ENCODE data around the gene LDLRAD2.

The LDLRAD2 gene

DNA sequence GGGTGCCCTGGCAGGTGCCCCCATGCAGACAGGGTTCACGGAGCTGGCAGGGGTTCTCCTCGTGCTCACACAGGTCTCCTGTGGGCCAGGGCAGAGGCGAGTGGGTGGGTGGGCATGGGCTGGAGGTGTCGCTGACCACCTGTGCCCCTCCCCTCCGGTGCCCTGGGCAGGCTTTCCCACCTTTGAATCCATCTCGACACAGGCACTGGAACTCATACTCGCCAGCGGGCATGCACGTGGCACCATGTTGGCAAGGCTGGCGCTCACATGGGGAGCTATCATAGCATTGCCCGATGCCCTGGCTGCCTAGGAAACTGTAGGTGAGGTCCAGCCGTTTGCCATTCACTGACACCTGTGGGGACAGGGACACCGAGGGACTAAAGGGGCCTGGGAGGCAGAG is 16.0 kb downstream of the LDLRAD2 start:
- DNase-seq (no peak), ATAC-seq (no peak)
- Mint-ChIP-seq H3K4me3 (no peak overlapping the region), H3K27ac (peak overlapping the region in 1 of 2 donors; percentile 65), H3K27me3 (no peaks in the 10 kb centered on the region), H3K9me3 (peaks cover 0 to 4% of the 10 kb centered on the region in 2 donors), H3K4me1 (no peaks in the 10 kb centered on the region)

DNA sequence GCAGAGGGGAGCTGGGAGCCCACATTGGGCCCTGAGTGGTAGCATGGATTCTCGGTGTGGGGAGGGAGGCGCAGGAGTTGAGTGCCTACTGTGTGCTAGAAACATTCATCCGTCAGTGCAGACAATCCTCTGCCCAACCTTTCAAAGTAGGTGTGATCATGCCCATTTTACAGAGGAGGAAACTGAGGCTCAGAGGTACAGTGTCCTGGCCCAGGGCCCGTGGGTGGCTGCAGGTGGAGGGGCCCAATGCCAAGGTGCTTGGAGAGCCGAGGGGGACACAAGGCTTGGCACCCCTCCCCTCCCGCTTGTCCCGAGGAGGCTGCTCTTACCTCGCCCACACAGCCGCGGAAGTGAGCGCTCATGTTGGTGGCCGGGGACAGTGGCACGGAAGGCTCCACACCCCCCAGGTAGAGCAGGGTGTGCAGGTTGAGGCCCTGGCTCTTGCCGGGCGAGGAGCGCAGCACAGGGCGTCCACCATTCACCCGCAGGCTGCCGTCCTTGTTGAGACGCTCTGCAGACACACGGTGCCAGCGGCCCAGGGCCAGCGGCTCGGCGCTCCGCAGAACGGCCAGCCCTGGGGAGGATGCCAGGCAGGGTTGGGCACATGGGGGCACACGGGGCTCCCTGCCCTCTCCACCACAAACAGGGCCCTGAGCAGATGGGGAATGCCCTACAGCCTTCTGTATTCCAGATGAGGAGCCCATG is 16.6 kb downstream of the LDLRAD2 start:
- H3K27me3 Mint-ChIP-seq: no peaks in the 10 kb centered on the region
- no peaks in the 10 kb centered on the region for H3K4me1 Mint-ChIP-seq
- peaks cover 4% of the 10 kb centered on the region in 2 donors for H3K9me3 Mint-ChIP-seq
- ATAC-seq (no peak), DNase-seq (no peak)
- no peak overlapping the region for H3K4me3 Mint-ChIP-seq
- H3K27ac Mint-ChIP-seq: peak overlapping the region in 1 of 2 donors; percentile 65

DNA sequence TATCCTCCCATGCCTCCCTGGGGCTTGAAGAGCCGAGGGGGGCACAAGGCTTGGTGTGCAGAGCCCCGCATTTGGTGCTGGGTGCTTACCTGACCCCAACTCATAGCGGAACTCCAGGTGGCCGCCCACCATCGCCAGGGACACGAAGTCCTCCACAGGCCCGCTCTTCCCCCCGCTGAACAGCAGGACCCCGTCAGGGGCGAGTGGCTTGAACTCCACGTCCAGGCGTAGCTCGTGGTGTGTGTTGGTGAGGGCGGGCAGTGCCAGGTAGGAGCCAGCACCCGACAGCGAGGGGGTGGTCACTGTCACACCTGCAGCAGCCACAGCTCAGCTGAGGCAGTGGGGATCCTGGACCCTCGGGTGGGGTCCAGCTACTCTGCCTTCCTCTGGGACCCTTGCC is 17.2 kb downstream of the LDLRAD2 start:
- H3K4me3 Mint-ChIP-seq: no peak overlapping the region
- no peaks in the 10 kb centered on the region for H3K4me1 Mint-ChIP-seq
- peaks cover 10% of the 10 kb centered on the region in 2 donors for H3K9me3 Mint-ChIP-seq
- no peak overlapping the region for H3K27ac Mint-ChIP-seq
- DNase-seq (no peak), ATAC-seq (no peak)
- no peaks in the 10 kb centered on the region for H3K27me3 Mint-ChIP-seq

DNA sequence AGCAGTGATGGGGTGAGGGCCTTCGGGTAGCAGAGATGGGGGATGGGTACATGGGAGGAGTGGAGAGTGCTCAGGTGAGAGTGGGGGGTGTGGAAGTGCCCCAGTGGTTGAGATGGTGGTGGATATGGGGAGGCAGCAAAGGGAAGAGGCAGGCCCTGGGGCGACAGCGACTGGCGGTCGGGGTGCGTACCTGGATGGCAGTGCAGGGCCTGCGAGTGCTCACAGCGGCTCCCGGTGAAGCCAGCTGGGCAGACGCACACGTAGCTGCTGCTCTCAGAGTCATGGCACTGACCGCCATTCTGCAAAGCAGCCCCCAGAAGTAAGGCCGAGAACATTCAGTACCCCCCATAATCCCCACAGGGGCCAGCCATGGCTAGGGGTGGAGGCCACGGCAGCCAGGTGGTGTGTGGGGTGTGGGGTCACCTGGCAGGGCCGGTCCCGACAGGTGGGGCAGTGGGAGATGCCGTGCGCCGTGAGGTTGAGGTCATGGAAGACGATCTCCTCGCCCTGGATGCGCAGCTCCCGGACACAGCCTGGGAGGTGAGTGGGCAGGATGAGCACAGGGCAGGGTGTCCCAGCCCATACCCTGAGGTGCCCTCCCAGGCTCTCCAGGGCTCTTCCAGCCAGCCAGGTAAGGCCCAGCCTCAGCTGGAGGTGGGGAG is 18.9 kb downstream of the LDLRAD2 start:
- no peaks in the 10 kb centered on the region for H3K27me3 Mint-ChIP-seq
- H3K4me3 Mint-ChIP-seq: no peak overlapping the region
- no peaks in the 10 kb centered on the region for H3K4me1 Mint-ChIP-seq
- H3K27ac Mint-ChIP-seq: peak overlapping the region in 1 of 2 donors; percentile 19
- H3K9me3 Mint-ChIP-seq: peaks cover 13 to 21% of the 10 kb centered on the region in 2 donors
- ATAC-seq (peak; percentile 17), DNase-seq (no peak)

DNA sequence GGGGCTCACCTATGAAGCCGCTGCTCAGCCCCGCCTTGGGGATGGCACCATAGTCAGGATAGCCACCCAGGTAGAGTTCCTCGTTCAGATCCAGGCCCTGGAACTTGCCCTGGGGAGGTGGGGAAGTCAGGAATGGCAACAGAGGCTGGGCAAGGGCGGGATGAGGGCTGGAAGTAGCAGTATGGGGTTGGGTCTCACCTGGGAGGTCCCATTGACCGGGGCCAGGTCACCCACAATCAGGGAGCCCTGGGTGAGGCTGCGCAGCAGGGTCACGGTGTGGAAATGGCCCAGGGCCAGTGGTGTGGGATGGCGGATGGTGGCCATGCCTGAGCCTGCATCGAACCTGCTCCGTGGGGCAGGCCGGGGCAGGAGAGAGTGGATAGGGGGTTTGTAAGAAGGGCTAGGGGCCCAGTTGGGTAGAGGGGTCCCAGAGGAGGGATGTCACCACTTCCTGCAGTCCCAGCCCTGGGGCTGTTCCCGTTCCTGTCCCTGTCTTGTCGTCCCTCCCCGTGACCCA is 19.4 kb downstream of the LDLRAD2 start:
- Mint-ChIP-seq H3K27me3 (no peaks in the 10 kb centered on the region), H3K9me3 (peaks cover 13 to 21% of the 10 kb centered on the region in 2 donors), H3K27ac (peak overlapping the region; percentile 19 to 82), H3K4me3 (no peak overlapping the region), H3K4me1 (no peaks in the 10 kb centered on the region)
- DNase-seq (no peak), ATAC-seq (no peak)

DNA sequence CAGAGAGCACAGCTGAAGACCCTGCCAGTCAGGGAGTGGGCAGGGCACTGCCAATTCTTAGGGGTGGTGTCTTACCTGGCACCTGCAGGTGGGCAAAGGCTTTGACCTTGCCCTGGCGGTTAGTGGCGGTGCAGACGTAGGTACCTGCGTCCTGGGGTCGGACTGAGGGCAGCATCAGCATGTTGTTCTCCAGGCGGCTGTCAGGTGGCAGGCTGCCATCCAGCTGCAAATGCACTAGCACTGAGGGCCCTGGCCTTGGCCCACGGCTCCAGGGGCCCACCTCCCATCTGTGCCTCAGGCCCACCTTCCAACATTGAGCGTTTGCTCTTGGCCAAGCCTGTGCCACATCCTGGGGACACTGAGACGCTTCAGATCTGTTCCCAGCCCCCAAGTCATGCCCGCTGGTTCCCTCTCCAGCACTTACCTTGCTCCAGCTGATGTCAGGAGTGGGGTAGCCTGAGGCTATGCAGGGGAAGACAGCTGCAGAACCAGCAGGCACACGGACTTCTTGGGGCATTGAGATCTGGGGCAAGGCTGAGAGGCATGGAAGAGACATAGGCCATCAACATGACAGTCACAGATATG is 21.4 kb downstream of the LDLRAD2 start:
- Mint-ChIP-seq H3K4me3 (no peak overlapping the region), H3K27ac (no peak overlapping the region), H3K4me1 (no peaks in the 10 kb centered on the region), H3K9me3 (peaks cover 13 to 21% of the 10 kb centered on the region in 2 donors), H3K27me3 (no peaks in the 10 kb centered on the region)
- DNase-seq (no peak), ATAC-seq (no peak)

DNA sequence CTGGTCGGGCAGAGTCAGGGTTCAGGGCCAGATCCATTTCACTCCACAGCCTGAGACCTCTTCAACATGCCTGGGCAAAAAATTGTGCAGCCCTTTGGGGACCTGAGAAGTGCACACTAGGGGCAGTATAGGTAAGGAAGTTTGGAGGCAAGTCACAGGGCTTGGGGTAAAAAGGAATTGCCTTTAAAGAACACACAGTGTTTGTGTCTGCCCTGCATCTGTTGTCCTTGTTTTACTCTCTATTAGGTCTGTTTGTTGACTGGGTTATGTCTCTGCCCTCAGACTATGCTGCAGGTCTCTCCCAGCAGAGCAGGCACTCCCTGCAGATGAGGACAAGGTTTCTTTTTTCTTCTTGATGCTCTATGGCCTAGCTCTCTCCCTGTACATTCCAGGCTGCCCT is 22.0 kb downstream of the LDLRAD2 start:
- no peak for DNase-seq
- H3K27ac Mint-ChIP-seq: no peak overlapping the region
- no peaks in the 10 kb centered on the region for H3K27me3 Mint-ChIP-seq
- H3K4me3 Mint-ChIP-seq: no peak overlapping the region
- H3K9me3 Mint-ChIP-seq: peaks cover 13 to 21% of the 10 kb centered on the region in 2 donors
- no peak for ATAC-seq
- H3K4me1 Mint-ChIP-seq: no peaks in the 10 kb centered on the region

DNA sequence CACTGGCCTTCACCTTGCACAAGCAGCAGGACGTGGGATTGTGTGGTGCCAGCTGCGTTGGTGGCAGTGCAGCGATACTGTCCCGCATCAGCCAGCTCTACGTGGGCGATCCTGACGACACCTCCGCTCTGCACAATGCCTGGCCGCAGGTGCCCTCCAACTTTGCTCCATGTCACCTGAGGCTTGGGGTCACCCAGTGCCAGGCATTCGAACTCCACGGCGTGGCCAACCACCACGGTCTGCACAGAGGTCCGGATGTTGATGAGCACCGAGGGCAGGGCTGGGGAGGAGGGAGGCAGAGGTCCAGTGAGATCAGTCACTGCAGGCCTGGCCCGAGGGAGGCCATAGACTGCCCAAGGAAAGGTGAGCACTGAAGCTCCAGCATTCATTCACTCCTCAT is 22.6 kb downstream of the LDLRAD2 start:
- peaks cover 13 to 21% of the 10 kb centered on the region in 2 donors for H3K9me3 Mint-ChIP-seq
- no peaks in the 10 kb centered on the region for H3K4me1 Mint-ChIP-seq
- no peak overlapping the region for H3K27ac Mint-ChIP-seq
- no peaks in the 10 kb centered on the region for H3K27me3 Mint-ChIP-seq
- DNase-seq (no peak), ATAC-seq (no peak)
- H3K4me3 Mint-ChIP-seq: no peak overlapping the region

DNA sequence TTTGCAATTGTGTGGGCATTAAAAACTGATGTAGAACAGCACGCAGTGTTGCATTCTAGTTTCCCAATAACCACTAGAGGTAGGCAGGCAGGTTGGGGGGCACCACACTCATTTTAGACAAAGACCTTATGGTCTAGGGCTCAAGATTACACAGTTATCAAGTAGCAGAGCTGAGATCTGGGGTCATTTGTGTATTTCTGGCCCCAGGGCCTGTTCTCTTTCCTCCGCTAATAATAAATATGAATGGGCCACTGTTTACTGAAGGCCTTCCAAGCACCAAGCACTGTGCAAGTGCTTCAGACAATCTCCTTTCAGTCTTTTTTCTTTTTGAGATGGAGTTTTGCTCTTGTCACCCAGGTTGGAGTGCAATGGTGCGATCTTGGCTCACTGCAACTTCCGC is 23.9 kb downstream of the LDLRAD2 start:
- DNase-seq (no peak), ATAC-seq (no peak)
- no peak overlapping the region for H3K4me3 Mint-ChIP-seq
- no peaks in the 10 kb centered on the region for H3K27me3 Mint-ChIP-seq
- H3K27ac Mint-ChIP-seq: no peak overlapping the region
- no peaks in the 10 kb centered on the region for H3K4me1 Mint-ChIP-seq
- peaks cover 13 to 21% of the 10 kb centered on the region in 2 donors for H3K9me3 Mint-ChIP-seq

DNA sequence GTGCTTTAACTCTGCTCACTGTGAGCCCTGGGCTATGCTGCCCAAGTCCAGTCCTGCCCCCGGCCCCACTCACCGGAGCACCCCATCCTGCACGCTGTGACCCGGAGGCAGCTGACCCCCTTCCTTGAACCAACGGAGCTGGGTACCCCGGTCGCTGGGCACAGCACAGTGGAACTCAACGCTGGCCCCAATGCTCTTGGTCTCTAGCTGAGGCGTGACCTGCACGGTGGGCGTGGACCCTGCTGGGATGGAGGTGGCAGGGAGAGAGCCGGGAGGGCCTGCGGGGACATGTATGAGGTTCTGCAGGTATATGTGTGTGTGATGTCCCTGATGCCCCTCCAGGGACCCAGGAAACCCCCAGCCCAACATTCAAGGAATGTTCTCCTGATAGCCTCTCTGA is 24.7 kb downstream of the LDLRAD2 start:
- Mint-ChIP-seq H3K27me3 (no peaks in the 10 kb centered on the region), H3K27ac (peak overlapping the region in 1 of 2 donors; percentile 36), H3K4me3 (no peak overlapping the region), H3K4me1 (no peaks in the 10 kb centered on the region), H3K9me3 (peaks cover 13 to 21% of the 10 kb centered on the region in 2 donors)
- DNase-seq (no peak), ATAC-seq (no peak)

DNA sequence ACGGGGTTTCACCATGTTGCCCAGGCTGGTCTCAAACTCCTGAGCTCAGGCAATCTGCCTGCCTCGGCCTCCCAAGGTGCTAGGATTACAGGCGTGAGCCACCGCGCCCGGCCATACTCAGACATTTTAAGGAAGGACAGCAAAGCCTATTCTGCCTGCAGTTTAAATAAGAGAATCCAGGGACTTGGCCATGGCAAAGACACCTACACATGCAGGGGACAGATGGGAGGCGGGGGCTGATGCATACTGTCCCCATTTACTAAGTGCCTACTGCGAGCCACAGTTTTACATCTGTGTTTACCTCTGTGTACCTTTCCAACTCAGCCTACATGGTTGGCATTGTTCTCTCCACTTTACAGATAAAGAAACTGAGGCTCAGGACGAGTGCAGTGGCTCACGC is 25.4 kb downstream of the LDLRAD2 start:
- no peaks in the 10 kb centered on the region for H3K4me1 Mint-ChIP-seq
- no peak overlapping the region for H3K4me3 Mint-ChIP-seq
- H3K27me3 Mint-ChIP-seq: no peaks in the 10 kb centered on the region
- no peak for DNase-seq
- no peak overlapping the region for H3K27ac Mint-ChIP-seq
- ATAC-seq: no peak
- peaks cover 13 to 21% of the 10 kb centered on the region in 2 donors for H3K9me3 Mint-ChIP-seq

DNA sequence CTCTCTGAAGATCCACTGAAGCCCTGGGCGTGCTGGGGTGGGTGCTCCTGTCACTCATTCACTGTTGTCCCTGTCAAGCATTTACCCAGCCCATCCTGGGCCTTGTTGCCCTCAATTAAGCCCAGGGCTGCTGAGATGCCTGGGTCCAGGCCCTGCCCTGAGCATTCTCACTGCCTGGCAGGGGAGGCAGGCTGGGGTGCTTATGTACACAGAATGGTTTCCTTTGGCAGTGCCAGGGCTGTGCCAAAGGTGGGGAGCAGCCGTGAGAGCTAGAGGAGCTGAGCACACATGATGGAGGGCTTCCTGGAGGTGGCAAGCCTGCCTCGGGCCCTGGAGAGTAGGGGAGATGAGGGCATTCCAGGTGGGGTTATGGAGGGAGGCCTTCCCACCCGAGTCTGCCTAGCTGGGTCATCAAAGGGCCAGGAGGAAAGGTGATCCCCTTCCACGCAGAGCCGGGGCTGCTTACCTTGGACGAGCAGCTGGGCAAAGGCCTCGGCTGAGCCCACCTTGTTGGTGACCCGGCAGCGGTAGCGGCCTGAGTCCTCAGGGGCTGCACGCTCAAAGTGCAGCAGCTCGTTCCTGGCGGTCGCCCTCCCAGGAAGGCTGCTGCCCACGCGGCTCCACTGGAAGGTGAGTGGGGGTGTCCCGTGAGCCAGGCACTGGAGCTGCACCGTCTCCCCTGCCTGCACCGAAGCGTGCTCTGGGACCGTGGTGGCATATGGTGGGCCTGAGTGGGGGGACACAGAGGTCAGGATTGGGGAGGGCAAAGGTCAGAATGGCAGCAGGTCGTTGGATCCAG is 26.5 kb downstream of the LDLRAD2 start:
- no peak overlapping the region for H3K27ac Mint-ChIP-seq
- DNase-seq (no peak), ATAC-seq (no peak)
- H3K9me3 Mint-ChIP-seq: peaks cover 8 to 18% of the 10 kb centered on the region in 2 donors
- H3K27me3 Mint-ChIP-seq: no peaks in the 10 kb centered on the region
- no peaks in the 10 kb centered on the region for H3K4me1 Mint-ChIP-seq
- H3K4me3 Mint-ChIP-seq: no peak overlapping the region

DNA sequence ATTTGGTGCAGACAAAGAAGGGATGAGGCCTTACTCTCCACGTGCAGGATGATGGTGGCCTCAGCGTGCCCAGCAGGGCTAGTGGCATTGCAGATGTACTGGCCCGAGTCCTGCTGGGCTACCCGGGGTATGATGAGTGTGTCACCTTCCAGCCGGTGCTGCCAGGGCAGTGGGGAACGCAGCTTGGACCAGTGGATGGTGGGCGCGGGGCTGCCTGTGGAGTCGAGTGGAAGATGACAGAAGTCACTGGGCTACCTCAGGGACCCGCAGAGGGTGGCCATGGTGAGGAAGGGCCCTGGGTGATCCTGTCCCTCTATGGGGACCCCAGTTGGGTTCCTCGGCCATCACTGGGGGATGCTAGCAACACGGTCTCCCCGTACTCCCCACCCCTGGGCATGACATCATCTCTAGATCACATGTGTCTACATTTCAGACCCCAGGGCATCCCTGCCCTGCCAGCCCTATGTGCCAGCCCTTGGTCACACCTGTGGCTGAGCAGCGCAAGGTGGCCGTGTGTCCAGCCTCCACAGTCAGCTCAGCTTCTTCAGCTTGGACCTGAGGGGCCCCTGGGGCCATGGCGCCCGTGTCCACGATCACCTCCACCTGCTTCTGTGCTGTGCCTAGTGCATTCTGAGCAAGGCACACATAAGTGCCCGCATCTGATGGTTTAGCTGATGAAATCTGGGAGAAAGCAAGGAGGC is 27.4 kb downstream of the LDLRAD2 start:
- H3K27ac Mint-ChIP-seq: no peak overlapping the region
- ATAC-seq: no peak
- no peak overlapping the region for H3K4me3 Mint-ChIP-seq

DNA sequence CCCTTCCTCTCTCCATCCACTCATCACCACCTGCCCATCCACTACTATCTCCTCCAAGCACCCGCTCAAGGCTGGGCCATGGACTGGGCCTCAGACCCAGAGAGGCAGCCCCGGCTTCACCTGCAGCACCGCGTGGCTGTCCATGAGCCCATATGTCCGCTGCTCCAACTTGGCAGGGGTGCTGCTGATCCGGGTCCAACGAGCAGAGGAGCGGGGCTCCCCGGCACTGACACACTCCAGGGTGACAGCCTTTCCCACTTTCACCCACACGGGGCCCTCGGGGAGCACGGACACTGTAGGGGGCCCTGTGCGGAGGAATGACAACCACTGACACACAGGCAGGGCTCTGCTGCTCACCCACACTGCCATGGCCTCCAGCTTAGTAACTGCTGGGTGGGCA is 28.9 kb downstream of the LDLRAD2 start:
- ATAC-seq: no peak
- no peak for DNase-seq
- no peak overlapping the region for H3K27ac Mint-ChIP-seq
- no peaks in the 10 kb centered on the region for H3K27me3 Mint-ChIP-seq
- H3K9me3 Mint-ChIP-seq: no peaks in the 10 kb centered on the region
- H3K4me1 Mint-ChIP-seq: no peaks in the 10 kb centered on the region
- H3K4me3 Mint-ChIP-seq: no peak overlapping the region

More for the DNA sequence above, 27.4 kb downstream of the LDLRAD2 start:
- DNase-seq: no peak
- H3K27me3 Mint-ChIP-seq: no peaks in the 10 kb centered on the region
- no peaks in the 10 kb centered on the region for H3K4me1 Mint-ChIP-seq
- H3K9me3 Mint-ChIP-seq: peaks cover under 1 to 9% of the 10 kb centered on the region in 2 donors

DNA sequence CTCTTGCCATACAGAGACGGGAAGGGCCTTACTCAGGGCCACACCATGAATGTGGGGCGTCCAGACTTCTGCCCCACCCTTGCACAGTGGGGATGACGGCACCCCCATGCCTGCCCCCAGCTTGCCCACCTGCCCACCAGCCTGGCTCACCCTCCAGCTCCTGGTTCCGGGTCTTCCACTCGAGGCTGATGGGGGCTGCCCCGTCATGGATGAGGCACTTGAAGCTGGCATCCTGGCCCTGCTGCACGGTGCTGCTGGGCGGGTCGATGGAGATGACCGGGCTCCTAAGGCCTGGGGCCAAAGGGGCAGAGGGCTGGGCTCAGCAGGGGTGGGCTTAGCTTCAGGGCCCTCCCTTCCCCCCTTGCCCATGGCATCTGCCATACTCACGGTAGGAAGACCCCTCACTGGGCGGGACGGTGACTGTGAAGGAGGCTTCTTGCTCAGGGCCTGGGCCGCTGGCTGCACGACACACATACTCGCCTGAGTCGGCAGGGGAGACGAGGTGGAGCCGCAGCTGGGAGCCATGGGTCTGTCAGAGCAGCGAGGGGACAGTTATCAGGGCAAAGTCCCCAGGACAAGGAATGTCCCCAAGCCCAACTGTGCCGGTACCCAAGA is 29.9 kb downstream of the LDLRAD2 start:
- no peak overlapping the region for H3K27ac Mint-ChIP-seq
- no peaks in the 10 kb centered on the region for H3K4me1 Mint-ChIP-seq
- no peaks in the 10 kb centered on the region for H3K27me3 Mint-ChIP-seq
- no peak for ATAC-seq
- H3K4me3 Mint-ChIP-seq: no peak overlapping the region
- no peaks in the 10 kb centered on the region for H3K9me3 Mint-ChIP-seq
- DNase-seq: no peak
